A549 (cell line): Measurements from ENCODE around the gene SLFN13. TPM values are rescaled to one million over a fixed set of nuclear protein-coding genes. Genes with fewer than 3 reads are reported as not detected.

Experiments used
- ATAC-seq, 2 experiments: fragments of 200-7000 bp in 1 of 2; fragments of >200 bp in 1 of 2; cut with Nextera tagmentation in 1 of 2; cut with Tn5 transposase in 1 of 2; 3 replicates each; pipeline versions ENCODE4 v1.8.0 to v1.9.1; 2018 to 2020; ENCODE audit warnings: mild to moderate bottlenecking in 1 of 2, moderate library complexity in 1 of 2
- CTCF ChIA-PET: fragments of 300-600 bp; sonication (Branson Sonifier 250); formaldehyde crosslinking; extraction: SDS; loops from one replicate; lab custom pipeline; 2021; ENCODE audit warnings: antibody characterized with exemption, inconsistent platforms; lab: Yijun Ruan, JAX
- POLR2A ChIA-PET: fragments of 350-600 bp; formaldehyde crosslinking; extraction: SDS; loops from one replicate; lab custom pipeline; 2021; ENCODE audit warnings: antibody characterized with exemption, inconsistent platforms; lab: Yijun Ruan, JAX
- DNase-seq, 2 experiments: peaks; one replicate each; pipeline versions ENCODE4 v3.0.0 to v3.0.0-alpha.2; 2011 to 2016; ENCODE audit warnings: low read depth in 1 of 2, low spot score in 1 of 2
- FAIRE-seq: peaks from 2 replicates; lab custom pipeline; 2011; peaks lifted over from hg19 to GRCh38; lab: Jason Lieb, UNC
- H3K27ac ChIP-seq, 2 experiments: fragments of >200 bp; sonication (Bioruptor Twin); formaldehyde crosslinking; 3 replicates each; pipeline ENCODE4 v1.5.1; 2016 to 2017
- H3K4me1 ChIP-seq: fragments of >200 bp; sonication (Bioruptor Twin); formaldehyde crosslinking; 3 replicates; pipeline ENCODE4 v1.6.1; 2016
- H3K4me2 ChIP-seq: fragments of >200 bp; sonication (Bioruptor Twin); formaldehyde crosslinking; 3 replicates; pipeline ENCODE4 v1.6.1; 2016
- H3K4me3 ChIP-seq: fragments of >200 bp; sonication (Bioruptor Twin); formaldehyde crosslinking; 3 replicates; pipeline ENCODE4 v1.5.1; 2016
- H3K9me3 ChIP-seq: fragments of >200 bp; sonication (Bioruptor Twin); formaldehyde crosslinking; 3 replicates; pipeline ENCODE4 v1.6.1; 2016
- ATOH8 ChIP-seq: fragments of 250-450 bp; sonication (Bioruptor Pico); IDR thresholded peaks from 2 replicates; pipeline ENCODE4 v1.5.0; 2020; ENCODE audit warnings: low read depth, mild to moderate bottlenecking, moderate library complexity
- BHLHE40 ChIP-seq: IDR thresholded peaks from 2 replicates; pipeline ENCODE4 v1.6.1; 2012; ENCODE audit warnings: low read depth, low read length, inconsistent platforms
- CBX8 ChIP-seq: fragments of 200-600 bp; sonication (generic); IDR thresholded peaks from 2 replicates; pipeline ENCODE4 v1.6.1; 2016
- CEBPB ChIP-seq, 2 experiments: fragments of >200 bp in 1 of 2; sonication (Bioruptor Twin) in 1 of 2; formaldehyde crosslinking in 1 of 2; IDR thresholded peaks; 2 replicates each; pipeline ENCODE4 v1.6.1; 2012 to 2016
- EHMT2 ChIP-seq: fragments of 200-600 bp; sonication (generic); IDR thresholded peaks from 2 replicates; pipeline ENCODE4 v1.6.1; 2016; ENCODE audit warnings: antibody characterized with exemption, low read depth, mild to moderate bottlenecking, moderate library complexity
- EP300 ChIP-seq, 2 experiments: fragments of >200 bp; sonication (Bioruptor Twin); formaldehyde crosslinking; IDR thresholded peaks; 2 replicates in 1 of 2; 3 replicates in 1 of 2; pipeline ENCODE4 v1.6.1; 2016 to 2017
- FOSB ChIP-seq: fragments of 250-450 bp; sonication (Bioruptor Pico); IDR thresholded peaks from 2 replicates; pipeline ENCODE4 v1.5.0; 2020; ENCODE audit warnings: mild to moderate bottlenecking, moderate library complexity
- FOSL2 ChIP-seq, 2 experiments: fragments of 450-650 bp in 1 of 2; fragments of >200 bp in 1 of 2; sonication (Bioruptor Twin) in 1 of 2; formaldehyde crosslinking; IDR thresholded peaks; 2 replicates each; pipeline versions ENCODE4 v1.5.0 to v1.6.1; 2016 to 2020; ENCODE audit warnings: mild to moderate bottlenecking in 1 of 2, moderate library complexity in 1 of 2
- GATA3 ChIP-seq: IDR thresholded peaks from 2 replicates; pipeline ENCODE4 v1.6.1; 2012; ENCODE audit warnings: borderline replicate concordance
- HDAC2 ChIP-seq: fragments of 200-600 bp; sonication (generic); IDR thresholded peaks from 2 replicates; pipeline ENCODE4 v1.6.1; 2016
- HEYL ChIP-seq: fragments of 250-450 bp; sonication (Bioruptor Pico); IDR thresholded peaks from 2 replicates; pipeline ENCODE4 v1.8.0; 2021; ENCODE audit warnings: mild to moderate bottlenecking, moderate library complexity
- HOXA7 ChIP-seq: fragments of 250-450 bp; sonication (Bioruptor Pico); IDR thresholded peaks from 2 replicates; pipeline ENCODE4 v1.5.0; 2020; ENCODE audit warnings: mild to moderate bottlenecking, moderate library complexity
- HOXB13 ChIP-seq: fragments of 250-450 bp; sonication (Bioruptor Pico); IDR thresholded peaks from 2 replicates; pipeline ENCODE4 v1.5.0; 2020; ENCODE audit warnings: low read depth, mild to moderate bottlenecking, moderate library complexity
- JUN ChIP-seq, 2 experiments: fragments of >200 bp; sonication (Bioruptor Twin); formaldehyde crosslinking; IDR thresholded peaks; 2 replicates in 1 of 2; 3 replicates in 1 of 2; pipeline ENCODE4 v1.6.1; 2016 to 2017
- KDM1A ChIP-seq: fragments of 200-600 bp; sonication (generic); IDR thresholded peaks from 2 replicates; pipeline ENCODE4 v1.6.1; 2016; ENCODE audit warnings: low read depth, mild to moderate bottlenecking
- NFE2L2 ChIP-seq: fragments of 150-350 bp; conservative IDR thresholded peaks from 2 replicates; pipeline ENCODE4 v1.6.1; 2014; ENCODE audit warnings: low read length
- NR3C1 ChIP-seq: fragments of >200 bp; sonication (Bioruptor Twin); formaldehyde crosslinking; IDR thresholded peaks from 3 replicates; pipeline ENCODE4 v1.6.1; 2017
- RCOR1 ChIP-seq: fragments of 150-350 bp; IDR thresholded peaks from 2 replicates; pipeline ENCODE4 v1.6.1; 2014; ENCODE audit warnings: antibody characterized with exemption, low read length, low read depth
- REST ChIP-seq: fragments of 200-600 bp; sonication (generic); IDR thresholded peaks from 2 replicates; pipeline ENCODE4 v1.6.1; 2016; ENCODE audit warnings: antibody characterized with exemption, mild to moderate bottlenecking, moderate library complexity
- RNF2 ChIP-seq: fragments of 200-600 bp; sonication (generic); IDR thresholded peaks from 2 replicates; pipeline ENCODE4 v1.6.1; 2016; ENCODE audit warnings: low read depth, mild to moderate bottlenecking, antibody characterized with exemption, moderate library complexity, borderline replicate concordance
- USF2 ChIP-seq: fragments of 450-650 bp; IDR thresholded peaks from 2 replicates; pipeline ENCODE4 v1.6.1; 2014; ENCODE audit warnings: antibody characterized with exemption
- ZC3H11A ChIP-seq: fragments of 450-650 bp; IDR thresholded peaks from 2 replicates; pipeline ENCODE4 v1.6.1; 2014; ENCODE audit warnings: antibody characterized with exemption, mild to moderate bottlenecking
- WGBS: methylation state at CpG from one replicate; pipeline ENCODE4 v1.1.6; 2017; ENCODE audit errors: missing lambda C conversion rate; 5-methylcytosine and 5-hydroxymethylcytosine counted together
- polyA plus RNA-seq, 4 experiments: library from polyadenylated mRNA; depleted of rRNA in 3 of 4; stranded (reverse); fragments of >200 nt; fragmentation: RNase III in 1 of 4; extraction: RNeasy Plus Mini Kit Qiagen cat#74134 plus additional on column Dnase treatment in 1 of 4; gene quantifications; 2 replicates in 3 of 4; 3 replicates in 1 of 4; pipeline ENCODE4 v1.2.3, GENCODE V29; 2011 to 2017

SLFN13 gene
- polyA plus RNA-seq, 2 of the 4 experiments (the other 2 are of a cell fraction) = 6.6 to 12.5 TPM

- POLR2A ChIA-PET = no interaction called here
- no peak for FAIRE-seq
Measured at GRCh38 chr17:35479271-35479670, 30.7 kb upstream of the SLFN13 start.

GRCh38 chr17:35477248-35477647, 28.7 kb upstream of the SLFN13 start:
- ChIA-PET POLR2A (no interaction called here), CTCF (interaction anchor here (0.9 kb wide), 1 partner anchor 17 kb away, joined by 3 read pairs; no protein-coding TSS in a partner anchor)
- DNase-seq (no peak), FAIRE-seq (no peak), ATAC-seq (no peak)
- Histone ChIP-seq H3K4me1 (no peaks in the 10 kb centered on the region), H3K4me3 (no peak overlapping the region), H3K9me3 (peaks cover 2% of the 10 kb centered on the region; the same call in 1 of the 3 replicates), H3K4me2 (no peak overlapping the region), H3K27ac (no peak overlapping the region)
- WGBS = 15% methylated on average over 5 of the region's 5 CpGs
- TF ChIP-seq HDAC2 (no peak), NFE2L2 (peak; percentile 71)

More at GRCh38 chr17:35479271-35479670, 30.7 kb upstream of the SLFN13 start:
- Histone ChIP-seq H3K4me1 (no peaks in the 10 kb centered on the region), H3K4me2 (no peak overlapping the region), H3K9me3 (no peaks in the 10 kb centered on the region), H3K27ac (no peak overlapping the region), H3K4me3 (no peak overlapping the region)
- CTCF ChIA-PET = no interaction called here
- TF ChIP-seq RNF2 = peak; percentile 83; the same call in 1 of the 2 replicates
- TF ChIP-seq CBX8 = peak; percentile 67
- no peak for TF ChIP-seq ATOH8 (CRISPR knock-in tag)
- DNase-seq (no peak), ATAC-seq (no peak)
- 3% methylated on average over 5 of the region's 5 CpGs for WGBS

GRCh38 chr17:35476283-35476820, 27.8 kb upstream of the SLFN13 start:
- Histone ChIP-seq H3K4me3 (no peak overlapping the region), H3K4me2 (no peak overlapping the region), H3K27ac (no peak overlapping the region), H3K9me3 (peaks cover 4% of the 10 kb centered on the region; the same call in 1 of the 3 replicates), H3K4me1 (no peaks in the 10 kb centered on the region)
- ChIA-PET POLR2A (no interaction called here), CTCF (interaction anchor here (0.7 to 1.0 kb wide), 2 partner anchors 57 to 158 kb away, joined by 3 read pairs; no protein-coding TSS in a partner anchor)
- DNase-seq = no peak
- TF ChIP-seq BHLHE40 (no peak), EP300 (IDR thresholded peaks at IDR 0.05) (no peak), GATA3 (no peak), HEYL (CRISPR knock-in tag) (no peak), USF2 (no peak), FOSL2 (IDR thresholded peaks at IDR 0.05) (no peak), FOSL2 (CRISPR knock-in tag; IDR thresholded peaks at IDR 0.05) (no peak), FOSB (CRISPR knock-in tag) (no peak), ATOH8 (CRISPR knock-in tag) (no peak), REST (no peak), HDAC2 (no peak), CEBPB (IDR thresholded peaks at IDR 0.05) (no peak), EHMT2 (no peak), KDM1A (no peak), HOXA7 (CRISPR knock-in tag) (no peak), JUN (IDR thresholded peaks at IDR 0.05) (no peak), RCOR1 (no peak), ZC3H11A (no peak), NR3C1 (no peak), HOXB13 (CRISPR knock-in tag) (no peak)
- 5% methylated on average over 2 of the region's 2 CpGs for WGBS
- FAIRE-seq = no peak
- no peak for ATAC-seq
